Adrenal gland (tissue), 5 donors: Measurements from ENCODE around the gene GRIK1.

Experiments
- POLR2A ChIP-seq, 2 donors: fragments of 450-650 bp; IDR thresholded peaks; one replicate each; pipeline ENCODE4 v1.6.1; 2017; ENCODE audit warnings: antibody characterized with exemption in 2 of 2, mild to moderate bottlenecking in 2 of 2, moderate library complexity in 1 of 2
- TF ChIP-seq, protein P1 (sequence below), 6 experiments: fragments of 450-650 bp in 4 of 6; fragments of 200-600 bp in 2 of 6; sonication (generic) in 1 of 6; IDR thresholded peaks; 1 replicate in 5 of 6; 2 replicates in 1 of 6; pipeline versions ENCODE4 v1.5.1 to v1.8.0; 2016 to 2021; ENCODE audit warnings: antibody characterized with exemption in 6 of 6, mild to moderate bottlenecking in 2 of 6, moderate library complexity in 1 of 6
- donor health status: DM: no; HTN: no; CAD: no.

- TF ChIP-seq, protein P1, sequence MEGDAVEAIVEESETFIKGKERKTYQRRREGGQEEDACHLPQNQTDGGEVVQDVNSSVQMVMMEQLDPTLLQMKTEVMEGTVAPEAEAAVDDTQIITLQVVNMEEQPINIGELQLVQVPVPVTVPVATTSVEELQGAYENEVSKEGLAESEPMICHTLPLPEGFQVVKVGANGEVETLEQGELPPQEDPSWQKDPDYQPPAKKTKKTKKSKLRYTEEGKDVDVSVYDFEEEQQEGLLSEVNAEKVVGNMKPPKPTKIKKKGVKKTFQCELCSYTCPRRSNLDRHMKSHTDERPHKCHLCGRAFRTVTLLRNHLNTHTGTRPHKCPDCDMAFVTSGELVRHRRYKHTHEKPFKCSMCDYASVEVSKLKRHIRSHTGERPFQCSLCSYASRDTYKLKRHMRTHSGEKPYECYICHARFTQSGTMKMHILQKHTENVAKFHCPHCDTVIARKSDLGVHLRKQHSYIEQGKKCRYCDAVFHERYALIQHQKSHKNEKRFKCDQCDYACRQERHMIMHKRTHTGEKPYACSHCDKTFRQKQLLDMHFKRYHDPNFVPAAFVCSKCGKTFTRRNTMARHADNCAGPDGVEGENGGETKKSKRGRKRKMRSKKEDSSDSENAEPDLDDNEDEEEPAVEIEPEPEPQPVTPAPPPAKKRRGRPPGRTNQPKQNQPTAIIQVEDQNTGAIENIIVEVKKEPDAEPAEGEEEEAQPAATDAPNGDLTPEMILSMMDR (IDR thresholded peaks at IDR 0.05) = no peak
- no peak for TF ChIP-seq POLR2A (IDR thresholded peaks at IDR 0.05)
Observed at GRCh38 chr21:29691616-29692491, 247.9 kb downstream of the GRIK1 start.
